ENCODE results near the gene AFDN.

DNA sequence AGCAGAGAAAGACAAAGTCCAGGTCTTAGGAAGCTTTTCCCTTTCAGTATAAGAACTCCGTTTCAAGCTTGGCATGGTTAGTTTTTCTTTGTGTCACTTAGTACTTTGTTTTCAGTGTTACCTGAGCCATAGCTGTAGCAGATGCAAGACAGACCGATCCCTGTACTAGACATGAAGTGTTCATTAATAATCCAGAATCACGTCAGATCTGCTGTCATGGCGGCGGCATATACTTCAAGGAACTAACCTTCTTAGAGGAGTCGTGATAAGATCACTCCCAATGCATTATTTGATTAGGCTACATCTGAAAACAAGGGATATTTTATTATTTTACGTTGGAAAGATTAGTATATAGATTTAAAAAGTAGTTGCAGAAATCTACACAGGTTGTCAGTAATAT lies 83.9 kb downstream of the AFDN start:
- TF ChIP-seq, protein P1, sequence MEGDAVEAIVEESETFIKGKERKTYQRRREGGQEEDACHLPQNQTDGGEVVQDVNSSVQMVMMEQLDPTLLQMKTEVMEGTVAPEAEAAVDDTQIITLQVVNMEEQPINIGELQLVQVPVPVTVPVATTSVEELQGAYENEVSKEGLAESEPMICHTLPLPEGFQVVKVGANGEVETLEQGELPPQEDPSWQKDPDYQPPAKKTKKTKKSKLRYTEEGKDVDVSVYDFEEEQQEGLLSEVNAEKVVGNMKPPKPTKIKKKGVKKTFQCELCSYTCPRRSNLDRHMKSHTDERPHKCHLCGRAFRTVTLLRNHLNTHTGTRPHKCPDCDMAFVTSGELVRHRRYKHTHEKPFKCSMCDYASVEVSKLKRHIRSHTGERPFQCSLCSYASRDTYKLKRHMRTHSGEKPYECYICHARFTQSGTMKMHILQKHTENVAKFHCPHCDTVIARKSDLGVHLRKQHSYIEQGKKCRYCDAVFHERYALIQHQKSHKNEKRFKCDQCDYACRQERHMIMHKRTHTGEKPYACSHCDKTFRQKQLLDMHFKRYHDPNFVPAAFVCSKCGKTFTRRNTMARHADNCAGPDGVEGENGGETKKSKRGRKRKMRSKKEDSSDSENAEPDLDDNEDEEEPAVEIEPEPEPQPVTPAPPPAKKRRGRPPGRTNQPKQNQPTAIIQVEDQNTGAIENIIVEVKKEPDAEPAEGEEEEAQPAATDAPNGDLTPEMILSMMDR (IDR thresholded peaks at IDR 0.05; ENCODE audit: poor library complexity): no peak
- TF ChIP-seq EZH2 (IDR thresholded peaks at IDR 0.05; ENCODE audit: borderline replicate concordance): no peak
